SK-N-SH (cell line): Measurements from ENCODE around the gene ADCY10. TPM values are rescaled to one million over a fixed set of nuclear protein-coding genes. Genes with fewer than 3 reads are reported as not detected.

Experiments used
- CTCF ChIA-PET: fragments of 300-600, 350-600 bp; formaldehyde crosslinking; extraction: SDS; loops from one replicate; lab custom pipeline; 2021; lab: Yijun Ruan, JAX
- POLR2A ChIA-PET: fragments of 350-600 bp; sonication (Branson Sonifier 250); formaldehyde crosslinking; extraction: SDS; loops from one replicate; lab custom pipeline; 2020; ENCODE audit warnings: antibody characterized with exemption, inconsistent platforms; lab: Yijun Ruan, JAX
- DNase-seq: peaks from one replicate; pipeline ENCODE4 v3.0.0; 2012
- H2AFZ ChIP-seq: fragments of 200-600 bp; sonication (generic); 2 replicates; pipeline ENCODE4 v1.8.1; 2016; ENCODE audit warnings: antibody characterized with exemption, mild to moderate bottlenecking, low read depth
- H3F3A ChIP-seq: fragments of 200-600 bp; sonication (generic); replicated peaks from 2 replicates; pipeline ENCODE3; 2016; ENCODE audit warnings: antibody characterized with exemption, mild to moderate bottlenecking; ENCODE audit not compliant: insufficient read depth
- H3K27ac ChIP-seq, 2 experiments: fragments of 200-500 bp in 1 of 2; fragments of 200-600 bp in 1 of 2; sonication (Bioruptor generic) in 1 of 2; sonication (generic), shearing (Covaris generic) in 1 of 2; 2 replicates each; pipeline versions ENCODE4 v1.5.1 to v1.6.1; 2014 to 2016; ENCODE audit warnings: low read depth in 2 of 2, inconsistent platforms in 1 of 2, low read length in 1 of 2, mild to moderate bottlenecking in 1 of 2, mixed read lengths in 1 of 2
- H3K27me3 ChIP-seq: fragments of 200-600 bp; sonication (generic), shearing (Covaris generic); 2 replicates; pipeline ENCODE4 v1.6.1; 2016; ENCODE audit warnings: mixed run types; ENCODE audit not compliant: insufficient read depth
- H3K36me3 ChIP-seq, 2 experiments: fragments of 200-500 bp in 1 of 2; fragments of 200-600 bp in 1 of 2; sonication (Bioruptor generic) in 1 of 2; sonication (generic) in 1 of 2; replicated peaks in 1 of 2; 2 replicates each; pipeline versions ENCODE3 to v1.5.1; 2014 to 2016; ENCODE audit warnings: low read length in 1 of 2, mild to moderate bottlenecking in 1 of 2; ENCODE audit not compliant: insufficient read depth in 2 of 2, control insufficient read depth in 1 of 2
- H3K4me1 ChIP-seq, 2 experiments: fragments of 200-500 bp in 1 of 2; fragments of 200-600 bp in 1 of 2; sonication (Bioruptor generic) in 1 of 2; sonication (generic), shearing (Covaris generic) in 1 of 2; 2 replicates each; pipeline versions ENCODE4 v1.5.1 to v1.6.1; 2014 to 2016; ENCODE audit warnings: low read depth in 1 of 2, low read length in 1 of 2, mixed run types in 1 of 2; ENCODE audit not compliant: insufficient read depth in 2 of 2, control insufficient read depth in 1 of 2
- H3K4me2 ChIP-seq: fragments of 200-600 bp; sonication (generic), shearing (Covaris generic); 2 replicates; pipeline ENCODE4 v1.6.1; 2017; ENCODE audit warnings: mixed run types
- H3K4me3 ChIP-seq, 2 experiments: fragments of 200-500 bp in 1 of 2; fragments of 200-600 bp in 1 of 2; sonication (Bioruptor generic) in 1 of 2; sonication (generic), shearing (Covaris generic) in 1 of 2; 2 replicates each; pipeline versions ENCODE4 v1.5.1 to v1.8.1; 2014 to 2016; ENCODE audit warnings: low read depth in 2 of 2, inconsistent platforms in 1 of 2, low read length in 1 of 2, mild to moderate bottlenecking in 1 of 2, mixed read lengths in 1 of 2, moderate library complexity in 1 of 2
- H3K79me2 ChIP-seq: fragments of 200-600 bp; sonication (generic); 2 replicates; pipeline ENCODE4 v1.8.1; 2017; ENCODE audit warnings: mild to moderate bottlenecking; ENCODE audit not compliant: insufficient read depth
- H3K9ac ChIP-seq: fragments of 200-600 bp; sonication (generic); 2 replicates; pipeline ENCODE4 v1.6.1; 2017; ENCODE audit warnings: mixed run types
- H3K9me2 ChIP-seq: fragments of 200-600 bp; sonication (generic); 2 replicates; pipeline ENCODE4 v1.6.1; 2017; ENCODE audit warnings: mixed run types
- H3K9me3 ChIP-seq: fragments of 200-600 bp; sonication (generic); 2 replicates; pipeline ENCODE4 v1.6.1; 2017; ENCODE audit warnings: mixed run types, mild to moderate bottlenecking, moderate library complexity
- H4K20me1 ChIP-seq: fragments of 200-600 bp; sonication (generic); 2 replicates; pipeline ENCODE4 v1.6.1; 2017; ENCODE audit warnings: mild to moderate bottlenecking, mixed run types; ENCODE audit not compliant: insufficient read depth
- CHD2 ChIP-seq: fragments of 150-350 bp; IDR thresholded peaks from 2 replicates; pipeline ENCODE4 v1.6.1; 2018; ENCODE audit warnings: low read length; ENCODE audit not compliant: partially characterized antibody
- CTCF ChIP-seq: fragments of 200-600 bp; sonication (generic); IDR thresholded peaks from 2 replicates; pipeline ENCODE4 v1.6.1; 2017; ENCODE audit warnings: antibody characterized with exemption, mild to moderate bottlenecking, moderate library complexity
- FOXJ3 ChIP-seq: sonication (generic); formaldehyde crosslinking; IDR thresholded peaks from 2 replicates; pipeline ENCODE4 v1.5.1; 2020; ENCODE audit warnings: mild to moderate bottlenecking, missing genetic modification reagents
- FOXM1 ChIP-seq: IDR thresholded peaks from 2 replicates; pipeline ENCODE4 v1.4.0; 2012; ENCODE audit warnings: low read depth, mild to moderate bottlenecking
- MXI1 ChIP-seq: IDR thresholded peaks from 2 replicates; pipeline ENCODE4 v1.6.1; 2012; ENCODE audit warnings: mild to moderate bottlenecking, low read depth, low read length, improper control_type of control experiment
- POLR2AphosphoS5 ChIP-seq: IDR thresholded peaks from 2 replicates; pipeline ENCODE4 v1.6.1; 2012; ENCODE audit warnings: low read depth, low read length
- REST ChIP-seq: IDR thresholded peaks from 2 replicates; pipeline ENCODE4 v1.6.1; 2012; ENCODE audit warnings: mild to moderate bottlenecking, low read depth, low read length, moderate library complexity
- SMC3 ChIP-seq: IDR thresholded peaks from 2 replicates; pipeline ENCODE4 v1.6.1; 2012; ENCODE audit warnings: low read depth, low read length, improper control_type of control experiment
- TAF1 ChIP-seq: IDR thresholded peaks from 2 replicates; pipeline ENCODE4 v1.6.1; 2012; ENCODE audit warnings: low read depth, mild to moderate bottlenecking, low read length, moderate library complexity, borderline replicate concordance
- USF2 ChIP-seq: fragments of 150-350 bp; IDR thresholded peaks from 2 replicates; pipeline ENCODE4 v1.6.1; 2017; ENCODE audit warnings: antibody characterized with exemption, low read length, low read depth, borderline replicate concordance
- WGBS: methylation state at CpG from one replicate; pipeline ENCODE4 v1.1.6; 2017; ENCODE audit warnings: low lambda C conversion rate; 5-methylcytosine and 5-hydroxymethylcytosine counted together
- polyA plus RNA-seq, 3 experiments: library from polyadenylated mRNA; depleted of rRNA; stranded (reverse); fragments of >200 nt; gene quantifications; 2 replicates each; pipeline ENCODE4 v1.2.3, GENCODE V29; 2012

ADCY10 gene
- polyA plus RNA-seq, 1 of the 3 experiments (the other 2 are of a cell fraction), result 0.10 TPM

- H4K20me1 ChIP-seq, result no peaks in the 10 kb centered on the region; the same call in none of the 2 replicates
- no peaks in the 10 kb centered on the region for H3K9me2 ChIP-seq
- H3K4me3 ChIP-seq, result no peak overlapping the region
- TF ChIP-seq USF2 (no peak), TAF1 (no peak), CTCF (no peak), REST (no peak), CHD2 (no peak), MXI1 (no peak), FOXM1 (no peak), FOXJ3 (CRISPR knock-in tag) (no peak), POLR2AphosphoS5 (no peak), SMC3 (no peak)
- POLR2A ChIA-PET, result no interaction called here
- CTCF ChIA-PET, result no interaction called here
- no peak overlapping the region for H3K4me2 ChIP-seq
- H3K9ac ChIP-seq, result no peak overlapping the region
- no peak for DNase-seq
- peaks cover 3 to 9% of the 10 kb centered on the region in 2 experiments for H3K36me3 ChIP-seq
- no peak overlapping the region for H3K27ac ChIP-seq
- H2AFZ ChIP-seq, result no peak overlapping the region
- peaks cover 90% of the 10 kb centered on the region for H3K79me2 ChIP-seq
- no peaks in the 10 kb centered on the region for H3F3A ChIP-seq
- no peaks in the 10 kb centered on the region for H3K9me3 ChIP-seq
- H3K4me1 ChIP-seq, result peaks cover 0 to 7% of the 10 kb centered on the region in 2 experiments; a peak in 3 of 4 replicates
- WGBS, result 52% methylated on average over 2 of the region's 2 CpGs
- H3K27me3 ChIP-seq, result no peaks in the 10 kb centered on the region
These were observed 152.5 kb downstream of the ADCY10 start for GRCh38 chr1:167761400-167761799.

Other genes with a start within 250 kb of the ADCY10 start
- 27.3 and 34.4 TPM in 2 replicates for gene MPZL1, start 192.2 kb downstream of the ADCY10 start, polyA plus RNA-seq (2012; rRNA removed)
- 31.3 and 46.1 TPM in 2 replicates for gene DCAF6, start 22.5 kb upstream of the ADCY10 start, polyA plus RNA-seq (2012; rRNA removed)
- 15.9 and 21.0 TPM in 2 replicates for gene MPC2, start 22.9 kb upstream of the ADCY10 start, polyA plus RNA-seq (2012; rRNA removed)
- gene GPR161, start 222.8 kb upstream of the ADCY10 start, polyA plus RNA-seq (2012; rRNA removed), result 19.2 and 20.1 TPM in 2 replicates